Mesenchymal stem cell (in vitro differentiated cells and primary cell): ENCODE data around the gene HLA-A.
"Not testable (repeated sequence)": the region's sequence is repeated elsewhere in the genome, so short reads cannot be mapped to it uniquely, and the experiment has no call there.

Experiments
- DNase-seq: peaks from one replicate; pipeline ENCODE4 v3.0.0-alpha.2; 2013
- H2AFZ ChIP-seq: one replicate; pipeline ENCODE4 v1.6.1; 2013; ENCODE audit warnings: low read depth, mild to moderate bottlenecking, control low read depth, inconsistent platforms, low read length, moderate library complexity
- H2AK5ac ChIP-seq: 2 replicates; pipeline ENCODE4 v1.6.1; 2013; ENCODE audit warnings: low read length, moderate library complexity, mild to moderate bottlenecking, inconsistent platforms; ENCODE audit not compliant: severe bottlenecking
- H2BK120ac ChIP-seq: one replicate; pipeline ENCODE4 v1.6.1; 2013; ENCODE audit warnings: low read depth, mild to moderate bottlenecking, inconsistent platforms, low read length, moderate library complexity
- H2BK12ac ChIP-seq, 2 experiments: one replicate each; pipeline ENCODE4 v1.6.1; 2013; ENCODE audit warnings: inconsistent platforms in 2 of 2, low read length in 2 of 2, mild to moderate bottlenecking in 2 of 2, moderate library complexity in 2 of 2, control low read depth in 1 of 2
- H2BK15ac ChIP-seq: one replicate; pipeline ENCODE4 v1.6.1; 2013; ENCODE audit warnings: mild to moderate bottlenecking, low read depth, inconsistent platforms; ENCODE audit not compliant: poor library complexity, severe bottlenecking
- H2BK5ac ChIP-seq: 2 replicates; pipeline ENCODE4 v1.6.1; 2013; ENCODE audit warnings: low read depth, mild to moderate bottlenecking, low read length, control low read depth, inconsistent platforms; ENCODE audit not compliant: poor library complexity, severe bottlenecking
- H3K14ac ChIP-seq, 2 experiments: one replicate each; pipeline ENCODE4 v1.6.1; 2013; ENCODE audit warnings: inconsistent platforms in 2 of 2, low read length in 2 of 2, control low read depth in 1 of 2, mild to moderate bottlenecking in 1 of 2, moderate library complexity in 1 of 2
- H3K18ac ChIP-seq, 2 experiments: one replicate each; pipeline ENCODE4 v1.6.1; 2013; ENCODE audit warnings: inconsistent platforms in 2 of 2, low read length in 2 of 2, control low read depth in 1 of 2, low read depth in 1 of 2, mild to moderate bottlenecking in 1 of 2
- H3K23ac ChIP-seq, 2 experiments: one replicate each; pipeline ENCODE4 v1.6.1; 2013; ENCODE audit warnings: inconsistent platforms in 2 of 2, low read length in 2 of 2, mild to moderate bottlenecking in 2 of 2, moderate library complexity in 2 of 2, control low read depth in 1 of 2
- H3K27ac ChIP-seq: 2 replicates; pipeline ENCODE4 v1.5.1; 2013; ENCODE audit warnings: mild to moderate bottlenecking, moderate library complexity, low read length, control low read depth, inconsistent platforms; ENCODE audit not compliant: poor library complexity, severe bottlenecking
- H3K27me3 ChIP-seq, 2 experiments: 2 replicates each; pipeline versions ENCODE4 v1.6.1 to v1.7.0; 2013; ENCODE audit warnings: low read length in 2 of 2, mild to moderate bottlenecking in 2 of 2, moderate library complexity in 2 of 2, control low read depth in 1 of 2, inconsistent platforms in 1 of 2; ENCODE audit not compliant: control insufficient read depth in 1 of 2, insufficient read depth in 1 of 2
- H3K36me3 ChIP-seq, 2 experiments: 2 replicates each; pipeline versions ENCODE4 v1.6.1 to v1.7.0; 2013; ENCODE audit warnings: low read length in 2 of 2, control low read depth in 1 of 2, inconsistent platforms in 1 of 2, low read depth in 1 of 2, mild to moderate bottlenecking in 1 of 2; ENCODE audit not compliant: insufficient read depth in 2 of 2, control insufficient read depth in 1 of 2
- H3K4ac ChIP-seq, 2 experiments: one replicate each; pipeline ENCODE4 v1.6.1; 2013; ENCODE audit warnings: inconsistent platforms in 2 of 2, low read length in 2 of 2, mild to moderate bottlenecking in 2 of 2, moderate library complexity in 2 of 2, control low read depth in 1 of 2, low read depth in 1 of 2
- H3K4me1 ChIP-seq: 2 replicates; pipeline ENCODE4 v1.6.1; 2013; ENCODE audit warnings: low read depth, low read length, control low read depth; ENCODE audit not compliant: control insufficient read depth, insufficient read depth
- H3K4me2 ChIP-seq: 2 replicates; pipeline ENCODE4 v1.6.1; 2013; ENCODE audit warnings: low read length, mild to moderate bottlenecking, inconsistent platforms; ENCODE audit not compliant: poor library complexity, severe bottlenecking
- H3K4me3 ChIP-seq, 2 experiments: 2 replicates each; pipeline versions ENCODE4 v1.5.1 to v1.7.0; 2013; ENCODE audit warnings: low read length in 2 of 2, mild to moderate bottlenecking in 2 of 2, control low read depth in 1 of 2, low read depth in 1 of 2; ENCODE audit not compliant: insufficient read depth in 1 of 2
- H3K79me1 ChIP-seq: replicated peaks from 2 replicates; pipeline ENCODE4 v1.6.1; 2013; ENCODE audit warnings: mild to moderate bottlenecking, control low read depth, low read length, inconsistent platforms; ENCODE audit not compliant: poor library complexity, severe bottlenecking
- H3K9ac ChIP-seq: 2 replicates; pipeline ENCODE4 v1.7.0; 2013; ENCODE audit warnings: mild to moderate bottlenecking, low read length, moderate library complexity
- H3K9me3 ChIP-seq: 2 replicates; pipeline ENCODE4 v1.7.0; 2013; ENCODE audit warnings: mild to moderate bottlenecking, low read length; ENCODE audit not compliant: control insufficient read depth
- H4K8ac ChIP-seq: one replicate; pipeline ENCODE4 v1.6.1; 2013; ENCODE audit warnings: inconsistent platforms, mild to moderate bottlenecking, low read length, moderate library complexity
- H4K91ac ChIP-seq: one replicate; pipeline ENCODE4 v1.6.1; 2013; ENCODE audit warnings: mild to moderate bottlenecking, low read length, inconsistent platforms
- WGBS: methylation state at CpG from one replicate; pipeline ENCODE4 v1.1.7; 2013; ENCODE audit warnings: mixed read lengths; 5-methylcytosine and 5-hydroxymethylcytosine counted together

Gene HLA-A

DNA sequence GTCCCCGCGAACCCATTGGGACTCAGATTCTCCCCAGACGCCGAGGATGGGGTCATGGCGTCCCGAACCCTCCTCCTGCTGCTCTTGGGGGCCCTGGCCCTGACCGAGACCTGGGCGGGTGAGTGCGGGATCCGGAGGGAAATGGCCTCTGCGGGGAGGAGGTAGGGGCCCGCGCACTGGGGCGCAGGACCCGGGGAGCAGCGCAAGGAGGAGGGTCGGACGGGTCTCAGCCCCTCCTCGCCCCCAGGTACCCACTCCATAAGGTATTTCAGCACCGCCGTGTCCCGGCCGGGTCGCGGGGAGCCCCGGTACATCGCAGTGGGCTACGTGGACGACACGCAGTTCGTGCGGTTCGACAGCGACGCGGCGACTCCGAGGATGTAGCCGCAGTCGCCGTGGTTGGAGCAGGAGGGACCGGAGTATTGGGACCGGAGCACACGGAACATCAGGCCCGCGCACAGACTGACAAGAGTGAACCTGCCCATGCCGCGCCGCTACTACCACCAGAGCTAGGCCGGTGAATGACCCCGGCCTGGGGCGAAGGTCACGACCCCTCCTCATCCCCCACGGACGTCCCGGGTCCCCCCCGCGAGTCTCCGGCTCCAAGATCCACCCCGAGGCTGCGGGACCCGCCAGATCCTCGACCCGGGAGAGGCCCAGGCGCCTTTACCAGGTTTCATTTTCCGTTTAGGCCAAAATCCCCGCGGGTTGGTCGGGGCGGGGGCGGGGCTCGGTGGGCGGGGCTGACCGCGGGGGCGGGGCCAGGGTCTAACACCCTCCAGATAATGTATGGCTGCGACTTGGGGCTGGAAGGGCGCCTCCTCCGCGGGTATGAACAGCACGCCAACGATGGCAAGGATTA is 15.7 kb upstream of the HLA-A start:
- Histone ChIP-seq H3K4me1 (no peaks in the 10 kb centered on the region), H3K9ac (peak overlapping the region; percentile 89), H4K8ac (no peak overlapping the region), H3K23ac (no peak overlapping the region), H2AK5ac (no peak overlapping the region), H3K79me1 (no peaks in the 10 kb centered on the region), H3K4me2 (no peak overlapping the region), H2BK120ac (no peak overlapping the region), H2BK15ac (no peak overlapping the region), H4K91ac (no peak overlapping the region), H2BK12ac (no peak overlapping the region), H3K14ac (no peak overlapping the region), H3K27me3 (peaks cover 0 to 6% of the 10 kb centered on the region in 2 experiments), H3K4me3 (peak overlapping the region in 1 of 2 experiments; percentile 85), H2AFZ (no peak overlapping the region), H3K9me3 (no peaks in the 10 kb centered on the region), H3K27ac (no peak overlapping the region), H3K18ac (no peak overlapping the region), H3K4ac (no peak overlapping the region), H3K36me3 (no peaks in the 10 kb centered on the region), H2BK5ac (no peak overlapping the region)
- DNase-seq: no peak
- WGBS: 91% methylated on average over 82 of the region's 82 CpGs

DNA sequence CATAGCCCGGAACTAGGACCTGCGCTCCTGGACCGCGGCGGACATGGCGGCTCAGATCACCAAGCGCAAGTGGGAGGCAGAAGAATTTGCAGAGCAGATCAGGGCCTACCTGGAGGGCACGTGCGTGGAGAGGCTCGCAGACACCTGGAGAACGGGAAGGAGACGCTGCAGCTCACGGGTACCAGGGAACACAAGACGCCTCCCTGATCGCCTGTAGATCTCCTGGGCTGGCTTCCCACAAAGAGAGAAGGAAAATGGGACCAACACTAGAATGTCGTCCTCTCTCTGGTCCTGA is 15.1 kb upstream of the HLA-A start:
- no peak overlapping the region for H3K9ac ChIP-seq
- no peak overlapping the region for H3K14ac ChIP-seq
- WGBS: 93% methylated on average over 16 of the region's 16 CpGs
- H4K91ac ChIP-seq: no peak overlapping the region
- peaks cover 0 to 6% of the 10 kb centered on the region in 2 experiments for H3K27me3 ChIP-seq
- no peak overlapping the region for H2BK15ac ChIP-seq
- no peak overlapping the region for H2BK5ac ChIP-seq
- H2BK12ac ChIP-seq: no peak overlapping the region
- H3K9me3 ChIP-seq: no peaks in the 10 kb centered on the region
- H3K4ac ChIP-seq: no peak overlapping the region
- H3K18ac ChIP-seq: no peak overlapping the region
- H2AFZ ChIP-seq: no peak overlapping the region
- no peak overlapping the region for H2AK5ac ChIP-seq
- H3K4me3 ChIP-seq: peak overlapping the region in 1 of 2 experiments; percentile 72
- no peaks in the 10 kb centered on the region for H3K79me1 ChIP-seq
- no peak overlapping the region for H4K8ac ChIP-seq
- no peaks in the 10 kb centered on the region for H3K4me1 ChIP-seq
- H3K27ac ChIP-seq: no peak overlapping the region
- no peak overlapping the region for H3K23ac ChIP-seq
- no peaks in the 10 kb centered on the region for H3K36me3 ChIP-seq
- no peak for DNase-seq
- no peak overlapping the region for H2BK120ac ChIP-seq
- H3K4me2 ChIP-seq: no peak overlapping the region

DNA sequence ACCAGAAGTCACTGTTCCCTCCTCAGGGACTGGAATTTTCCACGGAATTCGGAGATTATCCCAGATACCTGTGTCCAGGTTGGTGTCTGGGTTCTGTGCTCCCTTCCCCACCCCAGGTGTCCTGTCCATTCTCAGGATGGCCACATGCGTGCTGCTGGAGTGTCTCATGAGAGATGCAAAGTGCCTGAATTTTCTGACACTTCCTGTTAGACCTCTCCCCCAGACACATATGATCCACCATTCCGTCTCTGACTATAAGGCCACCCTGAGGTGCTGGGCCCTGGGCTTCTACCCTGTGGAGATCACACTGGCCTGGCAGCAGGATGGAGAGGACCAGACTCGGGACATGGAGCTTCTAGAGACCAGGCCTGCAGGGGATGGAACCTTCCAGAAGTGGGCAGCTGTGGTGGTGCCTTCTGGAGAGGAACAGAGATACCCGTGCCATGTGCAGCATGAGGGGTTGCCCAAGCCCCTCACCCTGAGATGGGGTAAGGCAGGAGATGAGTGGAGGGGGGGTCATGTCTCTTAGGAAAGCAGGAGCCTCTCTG is 14.4 kb upstream of the HLA-A start:
- Histone ChIP-seq H3K79me1 (no peaks in the 10 kb centered on the region), H2AFZ (no peak overlapping the region), H3K14ac (no peak overlapping the region), H2AK5ac (no peak overlapping the region), H3K4me3 (no peak overlapping the region), H3K27ac (no peak overlapping the region), H3K4ac (no peak overlapping the region), H4K8ac (no peak overlapping the region), H2BK5ac (no peak overlapping the region), H2BK15ac (no peak overlapping the region), H3K4me1 (no peaks in the 10 kb centered on the region), H3K4me2 (no peak overlapping the region), H4K91ac (no peak overlapping the region), H3K9ac (no peak overlapping the region), H3K36me3 (no peaks in the 10 kb centered on the region), H3K9me3 (no peaks in the 10 kb centered on the region), H3K18ac (no peak overlapping the region), H2BK12ac (no peak overlapping the region), H2BK120ac (no peak overlapping the region), H3K23ac (no peak overlapping the region), H3K27me3 (peaks cover 0 to 6% of the 10 kb centered on the region in 2 experiments)
- WGBS: 74% methylated on average over 6 of the region's 6 CpGs
- no peak for DNase-seq

DNA sequence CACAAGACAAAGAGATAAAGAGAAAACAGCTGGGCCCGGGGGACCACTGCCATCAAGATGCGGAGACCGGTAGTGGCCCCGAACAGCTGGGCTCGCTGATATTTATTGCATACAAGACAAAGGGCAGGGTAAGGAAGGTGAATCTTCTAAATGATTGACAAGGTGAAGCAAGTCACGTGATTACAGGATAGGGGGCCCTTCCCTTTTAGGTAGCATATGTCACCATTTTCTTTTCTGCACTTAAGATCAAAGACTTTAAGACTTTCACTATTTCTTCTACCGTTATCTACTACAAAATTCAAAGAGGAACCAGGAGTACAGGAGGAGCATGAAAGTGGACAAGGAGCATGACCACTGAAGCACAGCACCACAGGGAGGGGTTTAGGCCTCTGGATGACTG is 12.3 kb upstream of the HLA-A start:
- H3K27me3 ChIP-seq: not testable (repeated sequence)

More for the DNA sequence above, 12.3 kb upstream of the HLA-A start:
- not testable (repeated sequence) for H3K79me1 ChIP-seq, H3K4me3 ChIP-seq, H3K9me3 ChIP-seq, H2BK120ac ChIP-seq, H3K27ac ChIP-seq, H2AK5ac ChIP-seq, H3K4me2 ChIP-seq, H2BK12ac ChIP-seq, H3K4me1 ChIP-seq, H3K36me3 ChIP-seq, H4K8ac ChIP-seq, H2AFZ ChIP-seq, H3K9ac ChIP-seq, H2BK15ac ChIP-seq, H3K23ac ChIP-seq, H4K91ac ChIP-seq, H3K14ac ChIP-seq, H3K18ac ChIP-seq, H2BK5ac ChIP-seq, H3K4ac ChIP-seq, DNase-seq
- 88% methylated on average over 6 of the region's 7 CpGs for WGBS
